ENCODE data around the gene RAD18. TPM values are rescaled to one million over a fixed set of nuclear protein-coding genes. Genes with fewer than 3 reads are reported as not detected.

Gene RAD18
- total RNA-seq, 3 donors from 2014 or later (not counting 1 experiment from before 2014, with no cell fraction given): 19.8 to 23.3 (median 22.5) TPM

- no peaks in the 10 kb centered on the region for H3K36me3 ChIP-seq (ENCODE audit: control insufficient read depth, insufficient read depth, low read length)
- intact Hi-C loops (cut with micrococcal nuclease): no loop called here
- DNase-seq: no peak
- no peaks in the 10 kb centered on the region for H3K4me1 Mint-ChIP-seq
- no peaks in the 10 kb centered on the region for H3K9me3 ChIP-seq (ENCODE audit: control insufficient read depth, insufficient read depth, low read length)
- no peak overlapping the region for H3K27ac Mint-ChIP-seq
- H3K27me3 Mint-ChIP-seq (ENCODE audit: low read depth in 2 of 2): no peaks in the 10 kb centered on the region
- H3K27ac ChIP-seq (ENCODE audit: low read length): no peak overlapping the region
- no peaks in the 10 kb centered on the region for H3K27me3 ChIP-seq (ENCODE audit: control insufficient read depth, insufficient read depth, low read length)
- no peak overlapping the region for H3K4me3 ChIP-seq (ENCODE audit: low read length)
- no peaks in the 10 kb centered on the region for H3K36me3 Mint-ChIP-seq
- no peaks in the 10 kb centered on the region for H3K9me3 Mint-ChIP-seq
- 85% methylated on average over 3 of the region's 3 CpGs for WGBS (ENCODE audit: insufficient coverage)
- H3K4me3 Mint-ChIP-seq: no peak overlapping the region
- no peak for TF ChIP-seq CTCF (IDR thresholded peaks at IDR 0.05)
- no peaks in the 10 kb centered on the region for H3K4me1 ChIP-seq (ENCODE audit: control insufficient read depth, insufficient read depth, low read length)
- ATAC-seq: no peak
Observed at GRCh38 chr3:8997151-8997550, 33.9 kb upstream of the RAD18 start.

GRCh38 chr3:8996681-8997121 lies 33.4 kb upstream of the RAD18 start:
- Mint-ChIP-seq H3K9me3 (no peaks in the 10 kb centered on the region), H3K4me1 (no peaks in the 10 kb centered on the region), H3K36me3 (no peaks in the 10 kb centered on the region), H3K27me3 (ENCODE audit: low read depth in 2 of 2) (no peaks in the 10 kb centered on the region), H3K27ac (no peak overlapping the region), H3K4me3 (no peak overlapping the region)
- WGBS (ENCODE audit: insufficient coverage): 83% methylated on average over 12 of the region's 12 CpGs
- no peak for ATAC-seq
- no peak for TF ChIP-seq CTCF (IDR thresholded peaks at IDR 0.05)
- H3K9me3 ChIP-seq (ENCODE audit: control insufficient read depth, insufficient read depth, low read length): no peaks in the 10 kb centered on the region
- H3K27me3 ChIP-seq (ENCODE audit: control insufficient read depth, insufficient read depth, low read length): no peaks in the 10 kb centered on the region
- no peaks in the 10 kb centered on the region for H3K4me1 ChIP-seq (ENCODE audit: control insufficient read depth, insufficient read depth, low read length)
- no peak overlapping the region for H3K4me3 ChIP-seq (ENCODE audit: low read length)
- intact Hi-C loops (cut with micrococcal nuclease): no loop called here
- no peak for DNase-seq
- no peak overlapping the region for H3K27ac ChIP-seq (ENCODE audit: low read length)
- H3K36me3 ChIP-seq (ENCODE audit: control insufficient read depth, insufficient read depth, low read length): no peaks in the 10 kb centered on the region

- intact Hi-C loops (cut with micrococcal nuclease): no loop called here
- Mint-ChIP-seq H3K4me3 (no peak overlapping the region), H3K4me1 (no peaks in the 10 kb centered on the region), H3K27ac (no peak overlapping the region), H3K9me3 (no peaks in the 10 kb centered on the region), H3K27me3 (ENCODE audit: low read depth in 2 of 2) (no peaks in the 10 kb centered on the region), H3K36me3 (no peaks in the 10 kb centered on the region)
- Histone ChIP-seq H3K36me3 (ENCODE audit: control insufficient read depth, insufficient read depth, low read length) (no peaks in the 10 kb centered on the region), H3K9me3 (ENCODE audit: control insufficient read depth, insufficient read depth, low read length) (no peaks in the 10 kb centered on the region), H3K27me3 (ENCODE audit: control insufficient read depth, insufficient read depth, low read length) (no peaks in the 10 kb centered on the region), H3K27ac (ENCODE audit: low read length) (no peak overlapping the region), H3K4me3 (ENCODE audit: low read length) (no peak overlapping the region), H3K4me1 (ENCODE audit: control insufficient read depth, insufficient read depth, low read length) (no peaks in the 10 kb centered on the region)
- ATAC-seq (no peak), DNase-seq (no peak)
- TF ChIP-seq CTCF (IDR thresholded peaks at IDR 0.05): no peak
- WGBS (ENCODE audit: insufficient coverage): 95% methylated on average over 2 of the region's 2 CpGs
Observed at GRCh38 chr3:8996216-8996615, 32.9 kb upstream of the RAD18 start.

GRCh38 chr3:8994226-8994625 lies 31.0 kb upstream of the RAD18 start:
- no peak for TF ChIP-seq CTCF (IDR thresholded peaks at IDR 0.05)
- Histone ChIP-seq H3K4me1 (ENCODE audit: control insufficient read depth, insufficient read depth, low read length) (no peaks in the 10 kb centered on the region), H3K36me3 (ENCODE audit: control insufficient read depth, insufficient read depth, low read length) (no peaks in the 10 kb centered on the region), H3K27ac (ENCODE audit: low read length) (no peak overlapping the region), H3K9me3 (ENCODE audit: control insufficient read depth, insufficient read depth, low read length) (no peaks in the 10 kb centered on the region), H3K4me3 (ENCODE audit: low read length) (no peak overlapping the region), H3K27me3 (ENCODE audit: control insufficient read depth, insufficient read depth, low read length) (no peaks in the 10 kb centered on the region)
- intact Hi-C loops (cut with micrococcal nuclease): no loop called here
- no peak overlapping the region for H3K27ac Mint-ChIP-seq
- DNase-seq: no peak
- H3K4me1 Mint-ChIP-seq: no peaks in the 10 kb centered on the region
- no peak overlapping the region for H3K4me3 Mint-ChIP-seq
- H3K36me3 Mint-ChIP-seq: no peaks in the 10 kb centered on the region
- no peak for ATAC-seq
- 92% methylated on average over 15 of the region's 15 CpGs for WGBS (ENCODE audit: insufficient coverage)
- H3K9me3 Mint-ChIP-seq: no peaks in the 10 kb centered on the region
- no peaks in the 10 kb centered on the region for H3K27me3 Mint-ChIP-seq (ENCODE audit: low read depth in 2 of 2)

Data from natural killer cell (primary cell).